HAP-1 (cell line): Measurements from ENCODE around the gene MAGED1.

Experiments used
- DNase-seq, 2 experiments: peaks; one replicate each; pipeline ENCODE4 v3.0.0-alpha.2; 2016 to 2020; ENCODE audit warnings: low spot score in 2 of 2
- H3K27me3 ChIP-seq: fragments of 250-450 bp; sonication (Bioruptor Pico); 2 replicates; pipeline ENCODE4 v1.5.1; 2020; ENCODE audit warnings: low read depth, mild to moderate bottlenecking, moderate library complexity
- H3K36me3 ChIP-seq: fragments of 250-450 bp; sonication (Bioruptor Pico); replicated peaks from 2 replicates; pipeline ENCODE4 v1.5.1; 2020; ENCODE audit warnings: mild to moderate bottlenecking
- H3K4me1 ChIP-seq: fragments of 250-450 bp; sonication (Bioruptor Pico); 2 replicates; pipeline ENCODE4 v1.5.1; 2020; ENCODE audit warnings: mild to moderate bottlenecking
- H3K4me3 ChIP-seq: fragments of 250-450 bp; sonication (Bioruptor Pico); 2 replicates; pipeline ENCODE4 v1.5.1; 2020; ENCODE audit warnings: mild to moderate bottlenecking, moderate library complexity
- H3K9me3 ChIP-seq: fragments of 250-450 bp; sonication (Bioruptor Pico); 2 replicates; pipeline ENCODE4 v1.5.1; 2020; ENCODE audit warnings: mild to moderate bottlenecking, moderate library complexity
- in situ Hi-C: fragments of 300-500 bp; cut with MboI; formaldehyde crosslinking; loops from 3 replicates; pipeline ENCODE4 v1.14.3; 2020; ENCODE audit warnings: low sequenced_read_pairs, inconsistent platforms, mixed read lengths

The MAGED1 gene

GRCh38 chrX:51905711-51906110, 12.3 kb downstream of the MAGED1 start:
- H3K4me3 ChIP-seq, result no peak overlapping the region
- no peaks in the 10 kb centered on the region for H3K9me3 ChIP-seq
- in situ Hi-C loops, result no loop called here
- 0 out of 2 replicates have a peak, but pooled peaks cover 3% of the 10 kb centered on the region for H3K27me3 ChIP-seq
- no peak for DNase-seq
- H3K4me1 ChIP-seq, result no peaks in the 10 kb centered on the region
- peaks cover 25% of the 10 kb centered on the region for H3K36me3 ChIP-seq

GRCh38 chrX:51917604-51918003, 24.2 kb downstream of the MAGED1 start:
- Histone ChIP-seq H3K36me3 (no peaks in the 10 kb centered on the region), H3K9me3 (no peaks in the 10 kb centered on the region), H3K4me1 (no peaks in the 10 kb centered on the region), H3K27me3 (0 out of 2 replicates have a peak, but pooled peaks cover 5% of the 10 kb centered on the region), H3K4me3 (no peak overlapping the region)
- in situ Hi-C loops, result no loop called here
- no peak for DNase-seq

- Histone ChIP-seq H3K4me3 (no peak overlapping the region), H3K9me3 (no peaks in the 10 kb centered on the region), H3K36me3 (no peaks in the 10 kb centered on the region), H3K4me1 (no peaks in the 10 kb centered on the region), H3K27me3 (0 out of 2 replicates have a peak, but pooled peaks cover 5% of the 10 kb centered on the region)
- in situ Hi-C loops, result no loop called here
- DNase-seq, result no peak
These were observed 29.1 kb downstream of the MAGED1 start for GRCh38 chrX:51922561-51922960.

- H3K36me3 ChIP-seq, result no peaks in the 10 kb centered on the region
- no peaks in the 10 kb centered on the region for H3K9me3 ChIP-seq
- in situ Hi-C loops, result no loop called here
- H3K4me3 ChIP-seq, result no peak overlapping the region
- no peaks in the 10 kb centered on the region for H3K27me3 ChIP-seq
- H3K4me1 ChIP-seq, result no peaks in the 10 kb centered on the region
- DNase-seq, result no peak
These were observed 38.2 kb downstream of the MAGED1 start for GRCh38 chrX:51931566-51932150.
